ENCODE results near the gene NFIA.

DNA sequence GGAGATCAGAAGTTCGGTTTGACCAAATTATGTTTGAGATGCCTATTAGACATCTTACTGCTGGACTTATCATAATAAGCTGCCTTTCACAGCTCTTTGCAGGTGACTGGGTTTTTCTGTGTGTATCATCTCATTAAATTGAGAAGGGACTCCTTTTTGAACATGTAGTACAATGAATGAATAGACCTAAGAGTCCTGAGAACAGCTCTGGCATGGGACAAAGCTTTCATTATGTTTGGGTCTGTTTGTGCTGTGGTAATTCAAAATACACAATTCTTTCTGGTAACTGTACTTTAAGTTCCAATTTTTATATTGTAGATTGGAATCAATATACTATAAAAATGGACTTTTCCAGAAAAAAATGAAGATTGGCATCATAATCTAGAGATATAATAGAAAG is 330.2 kb downstream of the NFIA start:
- TF ChIP-seq RAD21 (IDR thresholded peaks at IDR 0.05; ENCODE audit: low read depth), result no peak
- no peak for TF ChIP-seq FOXM1 (IDR thresholded peaks at IDR 0.05; ENCODE audit: borderline replicate concordance, low read depth)
- no peak for TF ChIP-seq EP300 (IDR thresholded peaks at IDR 0.05; ENCODE audit: borderline replicate concordance)
- TF ChIP-seq CEBPB (IDR thresholded peaks at IDR 0.05), result no peak
- TF ChIP-seq, protein P1, sequence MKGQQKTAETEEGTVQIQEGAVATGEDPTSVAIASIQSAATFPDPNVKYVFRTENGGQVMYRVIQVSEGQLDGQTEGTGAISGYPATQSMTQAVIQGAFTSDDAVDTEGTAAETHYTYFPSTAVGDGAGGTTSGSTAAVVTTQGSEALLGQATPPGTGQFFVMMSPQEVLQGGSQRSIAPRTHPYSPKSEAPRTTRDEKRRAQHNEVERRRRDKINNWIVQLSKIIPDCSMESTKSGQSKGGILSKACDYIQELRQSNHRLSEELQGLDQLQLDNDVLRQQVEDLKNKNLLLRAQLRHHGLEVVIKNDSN (IDR thresholded peaks at IDR 0.05), result no peak
- TF ChIP-seq TCF12 (IDR thresholded peaks at IDR 0.05; ENCODE audit: low read depth), result no peak
- no peak for TF ChIP-seq ZBTB7A (IDR thresholded peaks at IDR 0.05; ENCODE audit: low read depth)
- no peak for TF ChIP-seq MAX (IDR thresholded peaks at IDR 0.05)
- TF ChIP-seq, protein P2, sequence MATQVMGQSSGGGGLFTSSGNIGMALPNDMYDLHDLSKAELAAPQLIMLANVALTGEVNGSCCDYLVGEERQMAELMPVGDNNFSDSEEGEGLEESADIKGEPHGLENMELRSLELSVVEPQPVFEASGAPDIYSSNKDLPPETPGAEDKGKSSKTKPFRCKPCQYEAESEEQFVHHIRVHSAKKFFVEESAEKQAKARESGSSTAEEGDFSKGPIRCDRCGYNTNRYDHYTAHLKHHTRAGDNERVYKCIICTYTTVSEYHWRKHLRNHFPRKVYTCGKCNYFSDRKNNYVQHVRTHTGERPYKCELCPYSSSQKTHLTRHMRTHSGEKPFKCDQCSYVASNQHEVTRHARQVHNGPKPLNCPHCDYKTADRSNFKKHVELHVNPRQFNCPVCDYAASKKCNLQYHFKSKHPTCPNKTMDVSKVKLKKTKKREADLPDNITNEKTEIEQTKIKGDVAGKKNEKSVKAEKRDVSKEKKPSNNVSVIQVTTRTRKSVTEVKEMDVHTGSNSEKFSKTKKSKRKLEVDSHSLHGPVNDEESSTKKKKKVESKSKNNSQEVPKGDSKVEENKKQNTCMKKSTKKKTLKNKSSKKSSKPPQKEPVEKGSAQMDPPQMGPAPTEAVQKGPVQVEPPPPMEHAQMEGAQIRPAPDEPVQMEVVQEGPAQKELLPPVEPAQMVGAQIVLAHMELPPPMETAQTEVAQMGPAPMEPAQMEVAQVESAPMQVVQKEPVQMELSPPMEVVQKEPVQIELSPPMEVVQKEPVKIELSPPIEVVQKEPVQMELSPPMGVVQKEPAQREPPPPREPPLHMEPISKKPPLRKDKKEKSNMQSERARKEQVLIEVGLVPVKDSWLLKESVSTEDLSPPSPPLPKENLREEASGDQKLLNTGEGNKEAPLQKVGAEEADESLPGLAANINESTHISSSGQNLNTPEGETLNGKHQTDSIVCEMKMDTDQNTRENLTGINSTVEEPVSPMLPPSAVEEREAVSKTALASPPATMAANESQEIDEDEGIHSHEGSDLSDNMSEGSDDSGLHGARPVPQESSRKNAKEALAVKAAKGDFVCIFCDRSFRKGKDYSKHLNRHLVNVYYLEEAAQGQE (IDR thresholded peaks at IDR 0.05; ENCODE audit: low read depth), result no peak
- TF ChIP-seq TAF1 (IDR thresholded peaks at IDR 0.05; ENCODE audit: low read depth), result no peak
- TF ChIP-seq CREB1 (IDR thresholded peaks at IDR 0.05; ENCODE audit: low read depth), result no peak
- TF ChIP-seq YY1 (IDR thresholded peaks at IDR 0.05; ENCODE audit: low read depth), result no peak
- no peak for TF ChIP-seq EGR1 (IDR thresholded peaks at IDR 0.05)

All from Ishikawa (cell line).